NCI-H510A treated with DMSO at 0.1 percent for 48 hours (cell line): ENCODE data around the gene MED16.
"Not testable (repeated sequence)": the region's sequence is repeated elsewhere in the genome, so short reads cannot be mapped to it uniquely, and the experiment has no call there.

Experiments used
- DNase-seq: peaks from one replicate; lab custom pipeline; 2025; lab: John Stamatoyannopoulos, UW

The MED16 gene

DNA sequence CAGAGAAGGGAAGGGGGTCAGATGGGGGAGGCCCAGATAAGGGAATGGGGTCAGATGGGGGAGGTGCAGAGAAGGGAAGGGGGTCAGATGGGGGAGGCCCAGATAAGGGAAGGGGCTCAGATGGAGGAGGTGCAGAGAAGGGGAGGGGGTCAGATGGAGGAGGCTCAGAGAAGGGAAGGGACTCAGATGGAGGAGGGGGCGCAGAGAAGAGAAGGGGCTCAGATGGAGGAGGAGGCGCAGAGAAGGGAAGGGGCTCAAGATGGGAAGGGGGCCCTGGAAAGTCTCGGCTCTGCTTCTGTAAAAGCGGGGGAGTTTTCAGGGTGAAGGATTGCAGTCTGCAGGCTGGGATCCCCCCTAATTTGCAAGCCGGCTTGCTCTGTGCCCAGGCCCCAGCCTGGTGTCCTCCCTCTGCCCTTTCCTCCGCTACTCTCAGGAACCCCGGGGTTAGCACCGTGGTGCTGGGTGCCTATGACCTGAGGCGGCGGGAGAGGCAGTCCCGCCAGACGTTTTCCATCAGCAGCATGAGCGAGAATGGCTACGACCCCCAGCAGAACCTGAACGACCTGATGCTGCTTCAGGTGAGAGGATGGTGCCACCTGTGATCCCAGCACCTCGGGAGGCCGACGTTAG, 63.7 kb downstream of the MED16 start:
- no peak for DNase-seq

DNA sequence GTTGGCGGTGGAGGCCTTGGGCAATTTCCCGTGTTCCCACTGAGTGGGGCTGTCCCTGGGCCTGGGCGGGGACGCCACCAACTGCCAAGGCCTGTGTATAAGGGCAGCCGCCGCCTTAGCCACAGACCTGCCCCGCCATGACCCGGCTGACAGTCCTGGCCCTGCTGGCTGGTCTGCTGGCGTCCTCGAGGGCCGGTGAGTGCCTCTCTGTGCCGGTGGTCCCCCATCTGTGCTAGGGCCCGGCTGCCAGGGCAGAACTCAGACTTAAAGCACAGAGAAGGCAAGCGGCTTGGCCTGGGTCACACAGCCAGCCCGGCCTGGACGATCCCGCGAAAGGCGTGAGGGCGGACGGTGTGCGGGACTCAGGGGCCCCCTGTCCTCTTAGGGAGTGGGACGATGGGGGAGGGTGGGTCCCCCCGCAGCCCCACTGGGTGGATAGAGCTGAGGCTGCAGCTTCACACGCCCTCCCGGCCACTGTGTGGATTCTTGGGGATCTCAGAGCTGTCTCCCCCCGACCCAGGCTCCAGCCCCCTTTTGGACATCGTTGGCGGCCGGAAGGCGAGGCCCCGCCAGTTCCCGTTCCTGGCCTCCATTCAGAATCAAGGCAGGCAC, 65.2 kb downstream of the MED16 start, which contains the start of gene AZU1:
Gene AZU1 (plus strand): TSS at position 128 of the 612 bp plus-strand sequence. CDS start 10 bp downstream, at position 138.
- no peak for DNase-seq

GRCh38 chr19:827314-827709, 65.7 kb downstream of the MED16 start:
- no peak for DNase-seq

- DNase-seq = no peak
These were observed 66.9 kb downstream of the MED16 start for GRCh38 chr19:825897-826644.

GRCh38 chr19:824885-825284, 68.1 kb downstream of the MED16 start:
- DNase-seq = no peak

DNA sequence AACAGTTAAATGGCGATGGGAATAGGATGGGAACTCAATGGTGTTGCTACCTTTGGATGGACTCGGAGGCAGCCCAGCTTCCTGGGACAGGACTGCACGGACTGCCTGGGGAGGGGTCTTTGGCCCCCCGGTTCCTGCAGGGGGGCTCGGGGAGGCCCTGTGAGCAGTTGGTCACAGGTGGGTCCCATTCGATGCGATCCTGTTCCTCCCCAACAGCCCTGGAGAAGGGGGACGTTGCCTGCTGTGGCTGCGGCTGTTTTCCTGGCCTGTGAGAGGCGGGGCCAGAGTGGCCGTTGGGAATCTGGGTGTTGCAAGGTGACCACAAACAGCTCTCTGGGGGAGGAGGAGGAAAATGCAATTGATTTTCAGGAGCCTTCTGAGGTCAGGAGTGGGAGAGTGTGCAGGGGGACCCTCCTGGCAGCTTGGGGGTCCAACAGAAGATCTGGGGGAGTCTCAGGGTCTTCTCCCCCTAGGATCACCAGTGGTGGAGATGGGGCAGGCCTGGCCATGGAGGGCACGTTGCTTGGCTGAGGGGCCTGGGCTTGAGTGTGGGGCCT, 69.3 kb downstream of the MED16 start:
- DNase-seq = no peak

DNA sequence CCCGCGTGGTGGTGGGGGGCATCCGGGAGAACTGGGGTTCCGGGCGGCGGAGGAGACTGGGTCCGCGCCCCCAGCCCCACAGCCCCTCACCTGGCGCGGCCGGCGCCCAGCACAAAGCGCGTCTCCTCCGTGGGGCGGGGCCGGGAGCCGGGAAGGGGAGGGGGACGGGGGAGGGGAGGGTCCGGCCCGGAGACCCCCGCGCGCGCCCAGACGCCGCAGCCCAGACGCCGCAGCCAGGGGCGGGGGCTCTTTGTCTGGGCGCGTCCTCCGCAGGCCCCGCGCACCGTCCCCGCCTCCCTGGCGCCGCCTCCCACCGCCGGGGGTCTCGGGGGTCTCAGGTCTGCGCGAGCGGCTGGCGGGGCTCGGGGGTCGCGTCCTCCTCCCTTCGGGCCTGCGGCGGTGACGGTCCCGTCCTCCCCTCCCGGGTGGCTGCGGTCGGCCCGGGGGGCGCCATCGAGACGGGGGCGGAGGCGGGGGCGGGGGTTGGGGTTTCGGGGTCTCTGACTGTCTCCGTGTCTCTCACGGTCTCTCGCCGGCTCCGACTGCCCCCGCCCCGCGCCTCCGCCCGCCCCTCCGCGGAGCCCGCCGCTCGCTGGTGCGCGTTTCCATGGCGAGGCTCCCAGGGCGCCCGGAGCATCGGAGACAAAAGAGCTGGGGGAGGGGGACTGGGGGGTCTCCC, 71.0 kb downstream of the MED16 start, which contains the start of gene PLPPR3:
Gene PLPPR3 (minus strand): TSS at position 131 of the 679 bp plus-strand sequence. CDS start 396 bp downstream, outside the sequence.
- DNase-seq = no peak

DNA sequence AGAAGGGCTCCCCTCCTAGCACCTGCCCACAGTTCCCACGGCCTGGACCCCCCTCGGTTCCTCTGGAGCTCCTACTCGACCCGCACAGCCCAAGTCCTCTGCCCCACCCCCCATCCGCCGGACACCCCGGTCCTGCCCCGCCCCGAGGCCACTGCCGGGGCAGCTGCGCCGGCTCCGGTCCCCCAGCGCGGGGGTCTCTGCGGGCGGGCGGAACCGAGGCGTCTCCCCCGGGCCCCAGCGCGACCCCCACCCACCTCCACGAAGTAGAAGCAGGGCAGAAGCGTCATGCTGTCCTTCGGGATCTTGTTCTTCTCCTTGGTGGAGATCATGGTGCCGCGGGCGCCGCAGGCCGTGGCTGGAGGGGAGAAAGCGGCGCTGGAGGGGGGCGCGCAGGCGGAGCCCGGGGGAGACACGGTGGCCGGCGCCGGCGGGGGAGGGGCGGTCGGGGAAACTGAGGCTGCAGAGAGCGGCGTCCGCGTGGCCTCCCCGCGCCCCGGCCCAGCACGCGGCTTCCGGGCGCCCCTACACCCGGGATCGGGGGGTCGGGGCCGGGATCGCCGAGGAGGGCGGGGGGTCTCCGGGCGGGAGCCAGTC, 71.7 kb downstream of the MED16 start:
- no peak for DNase-seq

DNA sequence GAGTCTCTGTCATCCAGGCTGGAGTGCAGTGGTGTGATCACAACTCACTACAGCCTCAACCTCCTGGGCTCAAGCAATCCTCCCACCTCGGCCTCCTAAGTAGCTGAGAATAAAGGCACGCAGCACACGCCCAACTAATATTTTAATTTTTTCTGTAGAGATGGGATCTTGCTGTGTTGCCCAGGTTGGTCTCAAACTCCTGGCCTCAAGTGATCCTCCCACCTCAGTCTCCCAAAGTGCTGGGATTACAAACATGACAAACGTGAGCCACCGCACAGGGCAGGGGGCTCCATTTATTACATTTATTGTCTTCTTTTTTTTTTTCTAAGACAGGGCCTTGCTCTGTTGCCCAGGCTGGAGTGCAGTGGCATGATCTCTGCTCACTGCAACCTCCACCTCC, 72.8 kb downstream of the MED16 start:
- DNase-seq = not testable (repeated sequence)
